HG03432 (cell line): ENCODE data around the gene SEC24D.
"Not testable (repeated sequence)": the region's sequence is repeated elsewhere in the genome, so short reads cannot be mapped to it uniquely, and the experiment has no call there.

Experiments
- ATAC-seq: cut with Tn5 transposase; IDR thresholded peaks from one replicate; pipeline ENCODE4 v1.9.1; 2021; ENCODE audit warnings: mild to moderate bottlenecking, moderate library complexity; ENCODE audit not compliant: unreplicated experiment

SEC24D gene

GRCh38 chr4:118811832-118812231, 24.1 kb downstream of the SEC24D start:
- ATAC-seq = no peak

GRCh38 chr4:118810991-118811764, 24.7 kb downstream of the SEC24D start:
- no peak for ATAC-seq

GRCh38 chr4:118807659-118808058, 28.3 kb downstream of the SEC24D start:
- no peak for ATAC-seq

- ATAC-seq = no peak
These were observed 32.7 kb downstream of the SEC24D start for GRCh38 chr4:118803253-118803652.

GRCh38 chr4:118801895-118802575, 33.9 kb downstream of the SEC24D start:
- ATAC-seq = no peak

- no peak for ATAC-seq
These were observed 36.5 kb downstream of the SEC24D start for GRCh38 chr4:118799231-118799942.

- no peak for ATAC-seq
These were observed 37.3 kb downstream of the SEC24D start for GRCh38 chr4:118798658-118799057.

GRCh38 chr4:118797558-118798142, 38.3 kb downstream of the SEC24D start:
- no peak for ATAC-seq

GRCh38 chr4:118791690-118792446, 44.1 kb downstream of the SEC24D start:
- not testable (repeated sequence) for ATAC-seq

GRCh38 chr4:118790544-118790943, 45.4 kb downstream of the SEC24D start:
- ATAC-seq = no peak

- no peak for ATAC-seq
These were observed 47.0 kb downstream of the SEC24D start for GRCh38 chr4:118788911-118789310.

GRCh38 chr4:118787844-118788380, 48.0 kb downstream of the SEC24D start:
- no peak for ATAC-seq

- no peak for ATAC-seq
These were observed 51.1 kb downstream of the SEC24D start for GRCh38 chr4:118784776-118785175.

- no peak for ATAC-seq
These were observed 52.0 kb downstream of the SEC24D start for GRCh38 chr4:118783887-118784286.

- ATAC-seq = not testable (repeated sequence)
These were observed 53.0 kb downstream of the SEC24D start for GRCh38 chr4:118782886-118783285.

- not testable (repeated sequence) for ATAC-seq
These were observed 58.3 kb downstream of the SEC24D start for GRCh38 chr4:118777649-118778048.

GRCh38 chr4:118776955-118777640, 58.8 kb downstream of the SEC24D start:
- not testable (repeated sequence) for ATAC-seq

- no peak for ATAC-seq
These were observed 59.6 kb downstream of the SEC24D start for GRCh38 chr4:118776157-118776954.

GRCh38 chr4:118775405-118775804, 60.5 kb downstream of the SEC24D start:
- ATAC-seq = no peak
